ENCODE measurements around the gene MEIS2. TPM values are rescaled to one million over a fixed set of nuclear protein-coding genes. Genes with fewer than 3 reads are reported as not detected.

Gene MEIS2
- total RNA-seq, 1 donor from 2014 or later = 76.9 TPM

DNA sequence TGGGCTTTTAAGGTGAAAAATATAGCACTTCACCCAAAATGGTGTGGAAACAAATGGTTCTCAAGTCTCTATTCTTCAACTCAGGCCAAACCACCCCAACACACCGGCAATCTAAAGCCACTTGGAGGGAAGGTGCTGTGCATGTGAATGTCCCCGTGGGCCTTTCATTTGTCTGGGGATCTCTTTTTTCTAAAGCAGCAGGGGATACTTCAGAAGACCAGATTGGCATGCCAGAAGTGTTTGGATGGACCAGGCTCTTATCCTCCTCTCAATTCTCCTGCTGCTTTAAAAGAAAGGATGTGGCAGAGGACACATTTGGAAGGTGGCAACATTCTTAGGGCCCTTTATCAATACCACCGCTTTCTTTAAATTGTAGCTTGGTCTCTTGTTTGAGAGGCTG lies 193.1 kb downstream of the MEIS2 start:
- H3K9me3 ChIP-seq = no peaks in the 10 kb centered on the region
- no peak overlapping the region for H3K4me3 ChIP-seq
- intact Hi-C loops (cut with DNase I) = no loop called here
- H3K27me3 ChIP-seq = no peaks in the 10 kb centered on the region
- H3K4me1 ChIP-seq = peaks cover 8% of the 10 kb centered on the region
- H3K36me3 ChIP-seq = no peaks in the 10 kb centered on the region
- DNase-seq (ENCODE audit: extremely low spot score in 2 of 2) = no peak
- H3K27ac ChIP-seq = no peak overlapping the region
- TF ChIP-seq POLR2A (IDR thresholded peaks at IDR 0.05) = no peak
- TF ChIP-seq CTCF (IDR thresholded peaks at IDR 0.05) = no peak
- no peak for TF ChIP-seq POLR2AphosphoS5 (IDR thresholded peaks at IDR 0.05; ENCODE audit: insufficient read depth in 1 of 2, low read depth in 1 of 2)

GRCh38 chr15:36905908-36906307 lies 194.4 kb downstream of the MEIS2 start:
- TF ChIP-seq CTCF (IDR thresholded peaks at IDR 0.05) (no peak), POLR2AphosphoS5 (IDR thresholded peaks at IDR 0.05; ENCODE audit: insufficient read depth in 1 of 2, low read depth in 1 of 2) (no peak), POLR2A (IDR thresholded peaks at IDR 0.05) (no peak)
- no peaks in the 10 kb centered on the region for H3K9me3 ChIP-seq
- no peaks in the 10 kb centered on the region for H3K36me3 ChIP-seq
- no peak overlapping the region for H3K4me3 ChIP-seq
- H3K27ac ChIP-seq = no peak overlapping the region
- intact Hi-C loops (cut with DNase I) = no loop called here
- H3K27me3 ChIP-seq = no peaks in the 10 kb centered on the region
- peaks cover 8% of the 10 kb centered on the region for H3K4me1 ChIP-seq
- DNase-seq (ENCODE audit: extremely low spot score in 2 of 2) = no peak

- intact Hi-C loops (cut with DNase I) = no loop called here
- no peak overlapping the region for H3K27ac ChIP-seq
These were observed 195.6 kb downstream of the MEIS2 start for GRCh38 chr15:36904715-36905114.

DNA sequence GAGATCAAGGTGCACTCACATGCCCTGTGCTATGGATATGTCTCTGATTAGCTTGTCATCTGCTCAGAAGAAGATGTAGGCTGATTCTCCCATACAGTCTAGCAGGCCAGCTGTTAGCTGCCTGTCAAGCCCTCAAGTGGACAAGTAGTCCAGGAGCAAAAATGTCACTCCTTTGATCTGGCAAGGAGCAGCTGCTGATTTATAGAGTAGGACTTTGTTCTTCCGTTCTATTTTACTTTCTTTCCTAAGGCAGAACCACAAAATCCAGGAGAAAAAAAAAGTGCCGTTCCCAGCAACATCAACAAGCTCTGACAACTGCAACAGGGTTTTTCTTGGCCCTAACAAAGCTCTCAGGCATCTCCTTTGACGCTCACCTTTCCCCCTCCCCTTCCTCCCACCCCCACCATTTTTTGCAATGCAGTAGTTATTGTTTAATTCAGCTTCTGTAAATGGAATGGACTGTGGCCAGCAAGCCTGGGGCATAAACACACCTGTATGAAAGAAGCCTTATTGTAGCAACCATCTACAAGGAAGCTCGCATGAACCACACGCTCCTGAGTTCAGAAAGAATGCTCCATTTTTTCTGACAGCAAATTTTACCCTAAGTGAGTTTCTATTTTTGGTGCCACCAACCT lies 196.3 kb downstream of the MEIS2 start:
- Histone ChIP-seq H3K36me3 (no peaks in the 10 kb centered on the region), H3K27ac (no peak overlapping the region)
- no peak for DNase-seq (ENCODE audit: extremely low spot score in 2 of 2)

More at GRCh38 chr15:36904715-36905114, 195.6 kb downstream of the MEIS2 start:
- Histone ChIP-seq H3K4me1 (peaks cover 14% of the 10 kb centered on the region), H3K9me3 (no peaks in the 10 kb centered on the region), H3K4me3 (no peak overlapping the region), H3K27me3 (no peaks in the 10 kb centered on the region), H3K36me3 (no peaks in the 10 kb centered on the region)
- DNase-seq (ENCODE audit: extremely low spot score in 2 of 2) = no peak
- TF ChIP-seq CTCF (IDR thresholded peaks at IDR 0.05) (no peak), POLR2AphosphoS5 (IDR thresholded peaks at IDR 0.05; ENCODE audit: insufficient read depth in 1 of 2, low read depth in 1 of 2) (no peak)

More for the DNA sequence above, 196.3 kb downstream of the MEIS2 start:
- intact Hi-C loops (cut with DNase I) = no loop called here
- H3K9me3 ChIP-seq = no peaks in the 10 kb centered on the region
- no peak for TF ChIP-seq POLR2AphosphoS5 (IDR thresholded peaks at IDR 0.05; ENCODE audit: insufficient read depth in 1 of 2, low read depth in 1 of 2)
- no peak for TF ChIP-seq CTCF (IDR thresholded peaks at IDR 0.05)
- no peak for TF ChIP-seq POLR2A (IDR thresholded peaks at IDR 0.05)
- H3K4me1 ChIP-seq = peaks cover 14% of the 10 kb centered on the region
- H3K4me3 ChIP-seq = no peak overlapping the region
- H3K27me3 ChIP-seq = no peaks in the 10 kb centered on the region

All from vagina (tissue), 2 donors.